ENCODE results near the gene NR2F1.

DNA sequence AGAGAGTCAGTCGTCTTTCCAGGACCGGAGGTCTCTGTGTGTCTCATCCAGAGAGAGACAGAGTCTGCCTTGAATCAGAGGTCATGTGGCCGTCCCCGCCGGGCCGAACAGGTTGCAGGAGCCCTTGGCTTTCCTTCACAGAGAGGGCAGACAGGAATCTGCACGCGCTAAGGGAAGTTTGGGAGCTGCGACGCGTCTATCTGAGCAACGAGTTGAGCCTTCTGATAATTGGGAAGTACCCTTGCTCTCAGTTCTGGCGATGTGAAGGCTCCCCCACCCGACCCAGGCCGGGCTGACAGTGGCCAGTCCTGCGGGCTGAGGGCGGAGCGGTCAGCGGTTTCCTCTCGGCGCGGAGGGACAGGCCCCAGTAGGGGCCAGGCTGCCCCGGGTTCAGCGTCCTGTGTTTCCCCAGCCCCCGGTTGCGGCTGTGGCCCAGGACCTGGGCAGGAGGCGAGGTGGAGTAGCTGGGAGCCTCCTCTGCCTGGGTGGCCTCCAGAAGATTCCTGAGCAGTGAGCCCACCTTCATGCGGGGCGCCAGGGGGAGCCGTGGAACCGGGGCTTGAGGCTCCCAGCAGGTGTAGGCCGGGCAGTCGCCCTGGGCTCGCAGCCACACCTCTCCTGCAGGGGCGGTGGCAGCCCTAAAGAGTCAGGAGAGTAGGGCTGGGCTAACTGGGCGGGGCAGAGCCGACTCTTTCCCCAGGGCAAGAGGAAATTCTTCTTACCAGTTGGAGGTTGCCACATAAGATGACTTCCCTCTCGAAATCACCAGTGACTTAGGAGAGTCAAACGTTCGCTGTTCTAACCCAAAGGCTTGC, 13.9 kb downstream of the NR2F1 start:
- TF ChIP-seq TCF7L2 (IDR thresholded peaks at IDR 0.05; ENCODE audit: borderline replicate concordance, extremely low read depth, insufficient read depth, insufficient read length) (no peak), CBX3 (IDR thresholded peaks at IDR 0.05; ENCODE audit: low read depth) (no peak), CTCF (IDR thresholded peaks at IDR 0.05 in 2 of 3, conservative IDR thresholded peaks at IDR 0.05 in 1 of 3; ENCODE audit: borderline replicate concordance in 1 of 3, insufficient read depth in 1 of 3, low read depth in 2 of 3, low read length in 2 of 3) (peak; percentile 42 to 51 (median 42); a peak in 5 of 6 replicates), POLR2AphosphoS5 (IDR thresholded peaks at IDR 0.05; ENCODE audit: low read depth, low read length) (no peak), ELF1 (IDR thresholded peaks at IDR 0.05; ENCODE audit: borderline replicate concordance, low read depth) (no peak)

Measured in HCT116 (cell line).